HG02763 (cell line): ENCODE results near the gene VAMP1.
"Not testable (repeated sequence)": the region's sequence is repeated elsewhere in the genome, so short reads cannot be mapped to it uniquely, and the experiment has no call there.

Experiments
- ATAC-seq: cut with Tn5 transposase; IDR thresholded peaks from one replicate; pipeline ENCODE4 v1.9.1; 2021; ENCODE audit warnings: mild to moderate bottlenecking, moderate library complexity; ENCODE audit not compliant: unreplicated experiment

The VAMP1 gene

GRCh38 chr12:6451348-6452244 lies 18.9 kb downstream of the VAMP1 start, which contains the start of gene TAPBPL:
Gene TAPBPL, plus strand, starts transcription at chr12:6452042. Its CDS starts 207 bp downstream, at chr12:6452249.
- ATAC-seq = peak; percentile 53

- no peak for ATAC-seq
Observed at GRCh38 chr12:6450869-6451347, 19.6 kb downstream of the VAMP1 start.

- ATAC-seq = no peak
Observed at GRCh38 chr12:6450091-6450868, 20.2 kb downstream of the VAMP1 start.

GRCh38 chr12:6444704-6445688 lies 25.5 kb downstream of the VAMP1 start, which contains the start of gene CD27:
Gene CD27, plus strand, starts transcription at chr12:6444955. Its CDS starts 141 bp downstream, at chr12:6445096.
- ATAC-seq = no peak

- no peak for ATAC-seq
Observed at GRCh38 chr12:6444031-6444430, 26.4 kb downstream of the VAMP1 start.

- ATAC-seq = no peak
Observed at GRCh38 chr12:6443361-6443983, 27.0 kb downstream of the VAMP1 start.

GRCh38 chr12:6442836-6443235 lies 27.6 kb downstream of the VAMP1 start:
- ATAC-seq = no peak

- no peak for ATAC-seq
Observed at GRCh38 chr12:6440391-6440790, 30.1 kb downstream of the VAMP1 start.

- ATAC-seq = no peak
Observed at GRCh38 chr12:6438345-6438744, 32.1 kb downstream of the VAMP1 start.

- ATAC-seq = no peak
Observed at GRCh38 chr12:6437586-6437985, 32.9 kb downstream of the VAMP1 start.

GRCh38 chr12:6435961-6436715 lies 34.3 kb downstream of the VAMP1 start:
- ATAC-seq = no peak

GRCh38 chr12:6434205-6435140 lies 36.0 kb downstream of the VAMP1 start:
- ATAC-seq = no peak

GRCh38 chr12:6432991-6433390 lies 37.5 kb downstream of the VAMP1 start:
- no peak for ATAC-seq

- no peak for ATAC-seq
Observed at GRCh38 chr12:6430124-6430989, 40.1 kb downstream of the VAMP1 start.

- ATAC-seq = no peak
Observed at GRCh38 chr12:6428326-6428725, 42.2 kb downstream of the VAMP1 start.

GRCh38 chr12:6427796-6428195 lies 42.7 kb downstream of the VAMP1 start:
- ATAC-seq = not testable (repeated sequence)
